ENCODE results near the gene RNF113B. TPM values are rescaled to one million over a fixed set of nuclear protein-coding genes. Genes with fewer than 3 reads are reported as not detected.

RNF113B gene
- total and polyA plus RNA-seq, 12 donors, result 0.15 to 0.27 TPM; not detected in 10

GRCh38 chr13:98213354-98213753 is 36.3 kb upstream of the RNF113B start:
- intact Hi-C loops (cut with DNase I), result loop anchor here (10.0 kb wide), 1 partner anchor 69 kb away; the partner anchor contains the start of gene FARP1 (in 2 of the 2)
- no peak for DNase-seq
- Histone ChIP-seq H3K4me1 (replicated peaks in 1 of 2) (peaks cover 16 to 29% of the 10 kb centered on the region in 2 donors), H3K27ac (no peak overlapping the region), H3K27me3 (no peaks in the 10 kb centered on the region), H3K36me3 (replicated peaks in 1 of 2) (no peaks in the 10 kb centered on the region), H3K9me3 (replicated peaks in 1 of 3) (no peaks in the 10 kb centered on the region), H3K4me3 (no peak overlapping the region)
- TF ChIP-seq CTCF (IDR thresholded peaks at IDR 0.05), result no peak
- no peak for TF ChIP-seq POLR2A (IDR thresholded peaks at IDR 0.05)
- WGBS, 4 donors, result 73 to 86% (median 77%) methylated on average over 8 of the region's 8 CpGs

GRCh38 chr13:98212763-98213162 is 35.7 kb upstream of the RNF113B start:
- no peak for DNase-seq
- Histone ChIP-seq H3K27me3 (no peaks in the 10 kb centered on the region), H3K4me1 (replicated peaks in 1 of 2) (peaks cover 16 to 29% of the 10 kb centered on the region in 2 donors), H3K27ac (no peak overlapping the region), H3K9me3 (replicated peaks in 1 of 3) (no peaks in the 10 kb centered on the region), H3K36me3 (replicated peaks in 1 of 2) (no peaks in the 10 kb centered on the region), H3K4me3 (no peak overlapping the region)
- TF ChIP-seq CTCF (IDR thresholded peaks at IDR 0.05), result no peak
- TF ChIP-seq POLR2A (IDR thresholded peaks at IDR 0.05), result no peak
- 91 to 96% (median 93%) methylated on average over 5 of the region's 5 CpGs for WGBS, 4 donors
- intact Hi-C loops (cut with DNase I), result loop anchor here (10.0 kb wide), 1 partner anchor 68 kb away; the partner anchor contains the start of gene FARP1 (in 2 of the 2)

- intact Hi-C loops (cut with DNase I), result no loop called here
- DNase-seq, result no peak
- WGBS, 4 donors, result 81 to 92% (median 89%) methylated on average over 5 of the region's 5 CpGs
- peaks cover 6 to 7% of the 10 kb centered on the region in 2 donors for H3K4me1 ChIP-seq (replicated peaks in 1 of 2)
- peaks cover 0 to 17% (median 0%) of the 10 kb centered on the region in 3 donors for H3K9me3 ChIP-seq (replicated peaks in 1 of 3)
- TF ChIP-seq CTCF (IDR thresholded peaks at IDR 0.05) (no peak), POLR2A (IDR thresholded peaks at IDR 0.05) (no peak)
- no peaks in the 10 kb centered on the region for H3K27me3 ChIP-seq
- H3K4me3 ChIP-seq, result no peak overlapping the region
- no peak overlapping the region for H3K27ac ChIP-seq
- H3K36me3 ChIP-seq (replicated peaks in 1 of 2), result no peaks in the 10 kb centered on the region
Observed at GRCh38 chr13:98208606-98209005, 31.5 kb upstream of the RNF113B start.

- WGBS, 4 donors, result 52 to 67% (median 61%) methylated on average over 4 of the region's 4 CpGs
- intact Hi-C loops (cut with DNase I), result no loop called here
- no peak for TF ChIP-seq CTCF (IDR thresholded peaks at IDR 0.05)
- no peak for TF ChIP-seq POLR2A (IDR thresholded peaks at IDR 0.05)
- Histone ChIP-seq H3K36me3 (replicated peaks in 1 of 2) (no peaks in the 10 kb centered on the region), H3K27ac (peak overlapping the region in 2 of 5 donors; percentile 56 to 63), H3K4me1 (replicated peaks in 1 of 2) (peaks cover 6 to 7% of the 10 kb centered on the region in 2 donors), H3K4me3 (no peak overlapping the region), H3K9me3 (replicated peaks in 1 of 3) (peaks cover 0 to 17% (median 0%) of the 10 kb centered on the region in 3 donors), H3K27me3 (no peaks in the 10 kb centered on the region)
- DNase-seq, result no peak
Observed at GRCh38 chr13:98207416-98207815, 30.3 kb upstream of the RNF113B start.

Measured in adrenal gland (tissue), 12 donors.